Hematopoietic multipotent progenitor cell treated with erythropoietin and hydrocortisone succinate and interleukin-3 and kit ligand, for 15 days (in vitro differentiated cells): ENCODE measurements around the gene CFAP141.
"Not testable (repeated sequence)": the region's sequence is repeated elsewhere in the genome, so short reads cannot be mapped to it uniquely, and the experiment has no call there.

Experiments used
- DNase-seq: peaks from one replicate; pipeline ENCODE4 v3.0.0-alpha.2; 2015; ENCODE audit warnings: low spot score

Gene CFAP141

DNA sequence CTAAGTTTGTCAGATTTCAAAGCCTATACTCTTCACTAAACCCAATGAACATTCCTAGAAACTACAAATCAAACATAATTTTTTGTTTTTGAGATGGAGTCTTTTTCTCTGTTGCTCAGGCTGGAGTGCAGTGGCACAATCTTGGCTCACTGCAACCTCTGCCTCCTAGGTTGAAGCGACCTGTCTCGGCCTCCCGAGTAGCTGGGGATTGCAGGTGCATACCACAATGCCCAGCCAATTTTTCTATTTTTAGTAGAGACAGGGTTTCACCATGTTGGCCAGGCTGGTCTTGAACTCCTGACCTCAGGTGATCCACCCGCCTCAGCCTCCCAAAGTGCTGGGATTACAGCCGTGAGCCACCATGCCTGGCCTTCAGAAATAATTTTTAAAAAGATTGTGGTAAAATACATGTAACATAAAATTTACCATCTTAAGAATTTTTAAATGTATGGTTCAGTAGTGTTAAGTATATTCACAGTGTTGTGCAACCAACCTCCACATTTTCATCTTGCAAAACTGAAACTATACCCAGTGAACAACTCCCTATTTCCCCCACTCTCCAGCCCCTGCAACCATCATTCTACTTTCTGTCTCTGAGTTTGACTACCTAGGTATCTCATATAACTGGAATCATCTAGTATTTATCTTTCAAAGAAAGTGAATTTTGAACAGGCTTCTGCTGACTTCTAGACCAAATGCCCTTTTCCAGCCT is 2.7 kb upstream of the CFAP141 start:
- no peak for DNase-seq

DNA sequence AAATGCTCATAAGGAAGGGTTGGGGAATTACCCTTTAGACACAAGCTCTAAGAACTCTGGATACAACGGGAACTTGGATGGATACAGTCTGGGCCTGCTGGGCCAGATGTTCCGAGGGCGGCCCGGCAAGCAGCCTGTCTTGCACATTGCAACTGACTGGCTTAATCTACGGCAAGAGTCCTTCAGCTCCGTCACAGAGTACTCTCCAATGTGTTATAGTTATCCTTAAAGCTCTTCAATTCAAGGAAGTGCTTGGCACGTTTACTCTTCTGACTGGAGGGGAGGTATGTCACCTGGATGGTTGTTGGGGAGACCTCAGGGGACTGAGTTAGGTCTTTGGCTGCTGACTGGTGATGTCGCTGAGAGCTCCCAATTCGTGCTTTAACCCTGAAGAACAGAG is 1.1 kb upstream of the CFAP141 start:
- DNase-seq: no peak

DNA sequence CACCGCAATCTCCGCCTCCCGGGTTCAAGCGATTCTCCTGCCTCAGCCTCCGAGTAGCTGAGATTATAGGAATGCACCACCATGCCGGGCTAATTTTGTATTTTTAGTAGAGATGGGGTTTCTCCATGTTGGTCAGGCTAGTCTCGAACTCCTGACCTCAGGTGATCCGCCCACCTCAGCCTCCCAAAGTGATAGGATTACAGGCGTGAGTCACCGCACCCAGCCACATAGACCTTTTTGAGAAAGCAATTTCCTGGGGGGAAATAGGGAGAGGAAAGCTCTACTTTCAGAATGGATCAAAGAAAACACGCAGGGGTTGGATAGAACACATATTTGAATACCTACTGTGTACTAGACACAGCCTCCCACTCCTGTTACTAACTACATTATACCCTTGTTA is 355 bp downstream of the CFAP141 start:
- DNase-seq: not testable (repeated sequence)

DNA sequence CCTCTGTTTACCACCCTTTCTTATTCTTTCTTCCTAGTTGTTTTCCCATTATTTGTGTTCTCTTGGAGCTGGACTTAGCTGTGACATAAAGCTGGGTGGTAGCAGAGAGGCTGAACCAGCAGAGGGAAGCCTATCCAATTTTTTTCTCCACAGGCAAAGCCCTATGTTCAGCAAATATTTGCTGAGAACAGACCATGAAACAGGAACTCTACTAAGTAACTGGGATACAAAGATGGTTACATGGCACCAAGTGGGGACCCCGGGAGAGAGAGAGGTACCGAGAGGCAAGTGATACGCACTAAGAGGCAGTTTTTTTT is 6.6 kb downstream of the CFAP141 start:
- DNase-seq: no peak

DNA sequence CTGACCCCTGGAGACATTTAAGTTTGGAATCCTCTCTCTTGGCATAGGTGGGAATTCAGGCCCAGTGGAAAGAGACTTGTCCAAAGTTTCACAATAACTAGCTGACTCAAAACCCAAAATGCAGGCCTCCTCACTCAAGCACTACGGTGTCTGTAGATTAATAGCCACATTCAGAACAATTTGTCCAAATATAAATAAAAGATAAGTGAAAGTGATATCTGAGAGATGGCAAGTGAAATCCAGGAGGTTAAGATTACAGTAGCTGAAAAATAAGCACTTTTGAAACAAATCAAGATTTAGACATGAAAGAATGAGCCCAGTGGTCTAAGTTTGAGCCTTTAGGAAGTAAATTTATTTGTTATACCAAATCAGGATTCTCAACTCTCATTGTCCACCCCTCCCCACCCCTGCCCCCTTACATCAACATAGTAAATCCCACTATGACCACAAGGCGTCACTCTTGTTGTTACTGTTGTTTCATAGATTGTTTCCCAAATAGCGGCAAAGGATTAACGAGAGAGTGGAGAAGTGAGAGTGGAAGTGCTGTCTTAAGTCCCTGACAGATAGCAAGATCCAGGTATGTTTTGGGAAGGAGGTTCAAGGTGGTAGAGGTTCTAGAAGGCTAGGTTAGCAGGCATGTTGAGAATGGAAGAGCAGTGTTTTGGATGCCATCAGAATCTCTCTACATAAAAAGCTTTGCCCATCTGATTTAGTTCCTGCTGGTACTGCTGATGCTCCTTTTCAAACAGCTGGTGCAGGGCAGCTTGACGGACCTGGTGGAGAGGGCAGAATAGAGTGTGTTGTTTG is 7.2 kb downstream of the CFAP141 start:
- DNase-seq: peak; percentile 65

DNA sequence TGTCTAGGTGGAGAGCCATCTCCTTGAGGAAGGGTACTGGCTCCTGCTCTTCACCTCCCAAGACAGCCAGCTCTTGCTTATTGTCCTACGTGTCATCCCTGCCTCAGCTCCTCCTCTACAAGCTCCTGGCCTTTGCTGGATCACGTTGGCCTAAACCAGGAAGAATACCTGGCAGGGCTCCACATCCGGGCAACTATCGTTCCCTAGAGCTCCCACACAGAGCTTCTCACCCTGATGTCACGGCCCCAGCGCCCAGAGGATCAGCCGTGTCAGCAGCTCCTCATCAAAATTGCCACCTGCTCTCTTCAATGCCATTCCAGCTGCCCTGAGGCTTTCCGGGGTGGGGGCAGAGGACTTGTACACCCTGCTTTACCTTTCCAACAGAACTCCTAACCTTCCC is 12.3 kb downstream of the CFAP141 start:
- DNase-seq: no peak

DNA sequence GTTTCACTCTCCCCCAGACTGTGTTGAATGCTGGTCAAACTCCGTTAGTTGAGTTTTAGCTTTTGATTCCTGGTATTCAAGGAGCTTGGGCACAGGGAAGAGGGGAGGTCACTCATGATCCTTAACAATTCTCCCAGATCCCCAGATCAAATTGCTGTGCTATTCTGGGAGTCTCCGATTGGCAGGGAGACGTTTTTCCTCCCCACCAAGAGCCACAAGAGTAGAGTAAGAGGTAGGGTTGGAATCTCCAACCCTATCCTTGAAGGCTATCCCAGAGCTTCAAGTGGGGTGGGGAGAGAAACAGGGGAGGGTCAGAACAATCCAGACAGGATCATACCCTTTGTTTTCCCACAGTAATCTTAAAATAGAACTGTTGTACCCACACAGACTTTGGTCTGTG is 13.7 kb downstream of the CFAP141 start:
- DNase-seq: no peak

DNA sequence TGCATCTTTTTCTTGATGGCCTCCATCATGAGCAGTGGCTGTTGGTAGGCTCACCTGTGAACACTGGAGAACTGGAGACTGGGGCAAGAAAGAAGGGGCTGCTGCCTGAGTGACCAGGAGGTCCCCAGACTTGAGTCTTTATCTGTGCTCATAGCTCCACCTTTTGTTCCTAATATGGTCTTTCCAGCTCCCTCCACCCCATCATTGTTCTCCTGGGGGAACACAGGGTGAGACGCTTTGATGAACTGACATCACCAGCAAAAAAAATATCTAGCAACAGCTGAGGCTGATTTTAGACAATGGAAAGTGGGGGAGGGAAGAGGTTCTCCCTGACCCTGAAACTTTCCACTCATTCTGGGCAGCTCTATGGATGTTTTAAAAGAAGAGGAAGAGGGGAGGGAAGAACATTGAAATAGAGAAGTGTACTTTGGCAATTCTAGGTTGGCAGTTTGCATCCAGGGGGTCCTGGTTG is 14.1 kb downstream of the CFAP141 start, which contains the start of gene TPM3:
TPM3 (minus strand) TSS at position 111 of the 472 bp plus-strand sequence; CDS start at position 29, 82 bp downstream.
- DNase-seq: no peak

DNA sequence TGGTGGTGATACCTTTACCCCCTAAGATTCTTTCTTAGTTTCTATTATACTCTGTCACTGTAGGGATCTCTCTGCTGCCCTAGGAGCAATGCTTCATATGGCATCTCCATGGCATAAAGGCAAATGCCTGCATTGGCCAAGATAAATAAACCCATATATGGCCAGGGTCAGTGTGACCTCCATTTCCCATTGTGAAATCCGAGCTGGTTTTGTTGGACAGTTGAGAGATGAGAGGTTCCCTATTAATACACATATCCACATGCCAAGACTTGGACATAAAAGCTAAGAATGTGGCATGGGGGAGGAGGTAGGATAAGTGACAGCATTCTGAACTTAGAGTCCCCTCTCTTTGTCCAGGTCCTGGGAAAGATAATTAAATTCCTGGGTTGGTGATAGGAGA is 15.6 kb downstream of the CFAP141 start:
- DNase-seq: no peak

DNA sequence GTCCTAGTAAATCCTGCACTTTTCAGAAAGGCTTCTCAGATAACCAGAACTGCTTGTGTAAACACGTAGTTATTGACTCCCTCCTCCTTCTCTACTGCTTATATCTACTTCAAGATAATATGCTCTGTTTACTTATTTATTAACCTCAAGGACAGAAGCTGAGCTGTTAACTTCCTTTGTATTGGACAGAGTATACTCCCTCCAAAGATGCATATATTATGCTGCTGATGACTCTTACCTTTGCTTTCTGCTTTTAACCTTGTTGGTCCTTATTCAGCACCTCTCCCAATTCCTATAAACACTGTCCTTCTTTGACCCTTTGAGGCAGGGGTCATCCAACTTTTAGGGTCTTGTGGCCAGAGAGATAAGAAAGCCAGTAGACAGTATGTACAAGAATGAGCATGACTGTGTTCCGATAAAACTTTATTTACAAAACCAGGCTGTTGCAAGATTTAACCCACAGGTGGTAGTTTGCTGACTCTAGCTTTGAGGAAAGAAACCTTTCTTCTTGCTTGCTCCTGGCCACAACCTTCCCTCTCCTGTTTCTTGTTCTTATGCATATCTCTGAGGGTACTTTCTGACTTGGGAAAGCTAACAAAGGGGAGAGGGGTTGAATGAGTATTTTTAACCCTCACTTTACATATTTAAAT is 19.2 kb downstream of the CFAP141 start:
- DNase-seq: no peak

DNA sequence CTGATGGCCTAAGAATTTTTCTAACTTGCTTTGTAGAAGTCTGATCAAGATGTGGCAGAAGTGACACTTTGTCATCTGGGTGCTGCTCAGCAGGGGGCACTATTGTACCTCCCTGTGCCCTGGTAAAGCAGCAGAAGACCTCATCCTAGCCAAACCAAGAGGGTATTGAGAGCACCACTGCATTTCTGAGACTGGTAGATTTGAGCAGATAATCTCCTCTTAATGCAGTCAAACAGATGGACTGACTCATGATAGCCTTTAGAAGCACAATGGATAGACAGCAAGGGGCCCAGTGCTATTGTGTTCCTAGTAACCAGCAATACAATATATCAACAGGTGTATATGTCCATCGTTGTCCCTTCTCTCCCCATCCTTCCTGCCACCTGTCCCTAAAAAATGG is 20.0 kb downstream of the CFAP141 start:
- DNase-seq: peak; percentile 72

DNA sequence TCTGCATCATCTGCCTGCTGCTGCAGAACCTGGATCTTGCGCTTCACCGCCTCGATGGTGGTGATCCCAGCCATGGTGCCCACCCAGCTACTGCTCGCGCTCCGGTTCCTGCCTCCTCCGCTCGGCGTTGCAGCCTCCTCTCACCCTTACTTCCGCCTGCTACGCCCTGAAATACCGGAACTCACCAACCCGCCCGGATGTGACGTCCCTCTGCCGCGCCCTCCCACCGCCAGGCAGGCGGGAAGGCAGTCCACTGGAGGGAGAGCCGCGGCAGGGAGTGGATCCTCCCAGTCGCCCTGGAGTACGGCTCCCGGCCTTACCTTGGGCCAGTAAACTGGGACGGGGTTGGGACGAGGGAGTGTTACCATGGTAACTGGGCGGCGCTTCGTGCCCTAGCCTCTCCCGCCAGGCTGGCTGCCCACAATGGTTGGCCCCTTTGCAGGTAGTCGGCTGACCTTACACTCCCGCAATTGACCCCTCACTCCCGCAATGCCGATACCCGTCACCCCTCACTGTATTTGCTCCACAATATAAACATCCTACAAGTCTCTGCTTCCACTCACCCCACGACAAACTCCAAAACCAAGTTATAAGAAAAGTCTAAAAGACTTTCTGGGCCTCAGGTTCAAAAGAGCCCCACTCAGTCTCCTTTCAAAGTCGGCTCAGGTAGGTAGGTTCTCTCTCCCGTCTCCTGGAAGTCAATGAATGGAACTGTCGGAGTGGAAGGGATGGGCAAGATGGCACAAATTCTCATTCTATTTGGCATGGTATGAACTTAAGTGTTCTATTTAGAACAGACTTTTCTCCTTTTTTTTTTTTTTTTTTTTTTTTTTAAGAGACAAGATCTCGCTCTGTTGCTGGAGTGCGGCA is 22.9 kb downstream of the CFAP141 start:
- DNase-seq: peak; percentile 94

DNA sequence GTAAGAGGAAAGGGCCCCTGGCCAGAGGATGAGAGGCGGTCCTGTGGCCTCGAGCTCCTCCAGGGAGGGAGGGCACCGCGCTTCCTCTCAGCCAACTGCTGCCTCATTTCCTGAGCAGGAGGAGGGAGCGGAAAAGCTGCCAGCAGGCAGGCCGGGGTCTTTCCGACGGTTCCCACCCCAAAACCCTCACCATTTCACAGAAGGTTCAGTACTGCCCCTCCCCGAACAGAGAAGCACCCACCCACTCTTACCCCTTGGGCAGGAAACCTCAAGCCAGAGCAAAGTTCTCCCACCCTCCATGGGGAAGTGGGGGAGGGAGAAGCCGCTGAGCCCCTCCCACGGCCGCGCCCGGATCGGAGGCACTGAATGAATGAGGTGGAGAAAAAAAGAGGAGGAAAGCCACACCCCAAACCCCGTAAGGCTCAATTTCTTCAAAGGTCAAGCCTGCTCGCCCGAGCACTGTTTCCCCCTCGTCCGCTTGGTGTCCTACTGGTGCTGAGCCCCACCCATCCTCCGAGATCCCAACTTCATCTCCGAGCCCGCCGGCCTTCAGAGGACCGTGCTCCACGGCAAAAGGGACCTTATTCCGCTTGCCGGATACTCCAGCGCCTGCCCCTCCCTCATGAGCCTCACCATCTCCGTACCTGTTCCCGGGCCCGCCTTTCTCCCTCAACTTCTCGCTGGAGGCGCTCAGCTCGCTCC is 23.6 kb downstream of the CFAP141 start:
- peak; percentile 38 for DNase-seq

DNA sequence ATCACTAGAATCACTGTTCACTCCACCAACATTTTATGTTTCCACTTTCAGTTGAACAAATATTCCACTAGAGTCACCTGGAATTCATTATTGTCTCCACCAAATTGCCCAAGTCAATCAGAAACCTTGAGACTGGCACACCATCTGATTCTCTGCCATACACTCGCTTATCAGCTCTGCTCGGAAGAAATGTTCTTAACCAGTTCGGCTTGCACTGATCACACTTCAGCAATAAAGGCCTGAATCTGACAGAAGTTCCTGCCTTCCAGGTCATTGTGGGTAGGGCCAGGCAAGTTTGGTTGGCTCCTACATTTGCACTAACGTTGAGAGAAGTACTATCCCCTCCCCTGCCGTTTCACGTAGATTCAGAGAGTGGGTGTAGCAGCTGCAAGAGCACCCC is 24.2 kb downstream of the CFAP141 start:
- DNase-seq: peak; percentile 37

DNA sequence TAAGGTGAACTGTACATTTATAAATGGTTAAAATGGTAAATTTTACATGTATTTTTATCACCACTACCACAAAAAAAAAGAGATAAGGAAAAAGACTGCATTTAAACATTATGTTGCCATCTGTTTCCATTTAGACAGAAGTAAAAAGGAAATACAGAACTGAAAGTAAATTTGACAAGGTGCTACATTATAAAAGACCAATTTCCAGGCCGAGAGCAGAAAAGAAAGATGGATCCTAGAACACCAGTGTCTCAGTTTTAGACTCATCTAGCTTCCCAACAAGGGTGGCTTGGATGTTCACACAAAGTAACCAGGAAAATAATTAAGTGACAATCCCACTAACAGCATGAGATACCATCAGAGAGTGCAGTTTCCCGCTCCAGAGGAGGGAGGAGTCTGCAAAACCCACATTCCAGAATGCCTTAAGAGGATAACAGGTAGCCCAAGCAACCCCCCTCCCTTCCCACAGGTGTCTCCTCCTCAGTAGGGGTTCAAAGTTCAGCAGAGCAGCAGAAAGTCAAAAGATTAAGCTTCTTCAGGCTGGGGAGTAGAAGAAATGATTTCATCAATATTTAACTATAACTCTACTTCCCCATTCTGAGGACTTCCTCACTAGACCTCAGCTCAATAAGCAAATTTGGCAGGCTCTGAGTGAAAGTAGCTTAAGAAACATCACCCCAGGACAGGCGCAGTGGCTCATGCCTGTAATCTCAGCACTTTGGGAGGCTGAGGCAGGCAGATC is 26.0 kb downstream of the CFAP141 start:
- no peak for DNase-seq

DNA sequence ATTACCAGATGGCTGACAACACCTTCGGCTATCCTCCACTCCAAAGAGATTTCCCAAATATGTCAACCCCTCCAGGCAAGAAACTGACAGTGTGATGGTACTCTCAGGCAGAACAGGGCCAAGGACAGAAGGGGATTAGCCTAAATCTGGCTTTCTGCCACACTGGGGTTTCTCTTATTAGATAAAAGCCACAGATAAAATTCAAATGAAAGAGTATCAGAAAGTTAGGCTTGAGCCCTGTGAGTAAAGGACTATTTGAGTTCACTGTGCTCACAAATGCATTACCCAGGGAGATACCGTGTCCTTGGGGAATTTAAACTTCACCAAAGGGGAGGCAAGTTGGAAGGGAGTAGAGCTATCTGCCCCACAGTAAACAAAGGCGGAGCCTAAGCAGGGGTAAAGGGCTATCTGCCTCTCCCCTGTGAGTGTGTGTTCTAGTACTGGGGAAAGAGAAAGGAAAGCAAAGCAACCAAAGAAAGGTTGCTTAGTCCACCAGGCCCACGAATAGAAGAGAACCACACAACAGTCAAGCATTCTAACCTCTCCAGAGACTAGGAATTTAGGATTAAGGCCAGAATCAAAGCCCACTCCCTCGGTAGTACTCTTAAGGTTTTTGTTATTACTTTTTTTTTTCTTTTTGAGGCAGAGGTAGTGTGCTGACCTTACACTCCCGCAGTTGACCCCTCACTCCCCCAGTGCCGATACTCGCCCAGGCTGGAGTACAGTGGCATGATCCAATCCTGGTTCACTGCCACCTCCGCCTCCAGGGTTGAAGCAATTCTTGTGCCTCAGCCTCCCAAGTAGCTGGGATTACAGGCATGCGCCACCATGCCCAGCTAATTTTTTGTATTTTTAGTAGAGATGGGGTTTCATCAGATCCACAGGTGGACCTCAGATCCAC is 27.0 kb downstream of the CFAP141 start:
- peak; percentile 60 for DNase-seq

DNA sequence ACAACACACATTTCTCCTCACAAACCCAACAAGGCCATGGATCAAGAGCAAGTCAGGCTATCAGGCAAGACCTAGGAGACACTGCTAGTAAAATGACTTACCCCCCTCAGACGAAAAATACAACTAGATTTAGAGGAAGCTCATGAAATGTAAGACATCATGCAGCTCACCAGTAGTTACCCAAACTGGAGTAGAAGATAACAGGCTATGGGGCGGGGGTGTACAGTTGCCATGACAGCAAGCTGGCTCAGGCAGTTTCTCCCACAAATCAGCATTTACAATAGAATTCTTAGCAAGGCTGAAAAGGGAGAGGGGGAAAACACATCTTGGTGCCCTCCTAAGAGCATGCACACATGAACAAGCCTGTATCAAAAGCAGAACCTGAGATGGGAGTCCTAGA is 28.1 kb downstream of the CFAP141 start:
- peak; percentile 70 for DNase-seq

DNA sequence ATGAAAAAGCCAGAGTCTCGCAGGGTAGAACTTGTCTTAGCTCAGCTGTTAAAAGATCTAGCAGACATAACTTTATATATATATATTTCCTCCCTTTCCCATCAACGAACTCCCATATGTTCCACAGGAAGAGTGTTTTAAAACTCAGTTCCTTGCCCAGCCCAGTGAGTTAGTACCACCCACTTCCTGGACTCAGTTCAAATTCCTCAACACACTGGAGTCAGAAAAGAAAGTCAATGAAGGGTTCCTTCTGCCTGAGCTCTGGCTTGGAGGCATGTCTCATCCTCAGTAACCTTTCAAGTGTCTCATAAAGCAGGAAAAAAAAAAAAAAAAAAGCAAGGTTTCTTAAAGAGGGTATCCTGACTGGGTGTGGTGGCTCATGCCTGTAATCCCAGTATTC is 29.8 kb downstream of the CFAP141 start:
- DNase-seq: peak; percentile 61

DNA sequence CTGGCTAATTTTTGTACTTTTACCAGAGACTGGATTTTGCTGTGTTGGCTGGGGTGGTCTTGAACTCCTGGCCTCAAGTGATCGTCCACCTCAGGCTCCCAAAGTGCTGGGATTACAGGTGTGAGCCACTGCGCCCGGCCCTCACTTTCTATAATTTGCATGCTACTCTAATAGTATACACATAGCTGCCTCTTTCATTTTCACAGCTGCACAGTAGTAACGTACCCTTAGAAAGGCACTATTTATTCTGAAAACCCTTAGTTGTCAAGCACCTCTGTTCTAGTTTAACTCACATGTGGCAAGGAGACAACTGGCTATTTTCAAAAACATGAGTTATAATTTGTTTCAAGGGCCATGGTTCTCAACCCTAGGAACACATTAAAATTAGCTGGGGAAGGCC is 31.5 kb downstream of the CFAP141 start:
- no peak for DNase-seq

DNA sequence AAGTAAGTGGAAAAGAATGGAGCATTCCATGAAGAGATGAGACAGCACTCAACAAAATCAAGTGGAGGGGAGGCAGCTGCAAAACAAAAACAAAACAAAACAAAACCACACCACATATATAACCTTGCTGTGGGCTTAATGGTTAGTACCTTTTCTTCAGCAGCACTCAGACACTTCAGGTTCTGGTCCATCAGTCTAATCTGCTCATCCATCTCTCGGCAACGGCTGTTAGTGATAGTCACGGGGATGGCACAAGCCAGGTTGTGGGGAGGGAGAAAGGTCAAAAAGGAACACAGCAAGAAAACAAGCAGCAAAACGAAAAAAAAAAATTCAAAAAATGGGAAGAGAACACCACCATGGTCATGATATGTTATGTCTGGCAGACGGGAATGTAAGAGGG is 34.3 kb downstream of the CFAP141 start:
- no peak for DNase-seq
